B cell (primary cell): ENCODE data around the gene ENTPD1. TPM values are rescaled to one million over a fixed set of nuclear protein-coding genes. Genes with fewer than 3 reads are reported as not detected.

Experiments used
- ATAC-seq: fragments of 200-7000 bp; cut with Tn5 transposase; one replicate; pipeline ENCODE4 v1.10.0; 2021; ENCODE audit warnings: low read depth, mild to moderate bottlenecking, moderate number of reproducible peaks, moderate library complexity
- CTCF ChIA-PET: fragments of 350-600 bp; sonication (Branson Sonifier 250); formaldehyde crosslinking; loops from one replicate; lab custom pipeline; 2021; ENCODE audit warnings: antibody characterized with exemption, inconsistent platforms; lab: Charles Lee
- POLR2A ChIA-PET: fragments of 350-600 bp; sonication (Branson Sonifier 250); formaldehyde crosslinking; loops from one replicate; lab custom pipeline; 2021; ENCODE audit warnings: antibody characterized with exemption; lab: Charles Lee
- DNase-seq: peaks from one replicate; pipeline ENCODE4 v3.0.0; 2013
- H2AFZ ChIP-seq: 2 replicates; pipeline ENCODE4 v1.6.1; 2012; ENCODE audit warnings: mild to moderate bottlenecking, low read depth, low read length; ENCODE audit not compliant: insufficient read depth, poor library complexity, severe bottlenecking
- H3K27ac ChIP-seq, 2 donors: 1 replicate in 1 of 2; 2 replicates in 1 of 2; pipeline ENCODE4 v1.5.1; 2012 to 2013; ENCODE audit warnings: low read length in 2 of 2, mild to moderate bottlenecking in 2 of 2, moderate library complexity in 1 of 2
- H3K27me3 ChIP-seq, 4 experiments: fragments of 200-600 bp in 1 of 4; sonication (generic) in 1 of 4; replicated peaks in 1 of 4; 1 replicate in 2 of 4; 2 replicates in 2 of 4; pipeline versions ENCODE4 v1.6.1 to v1.7.0; 2013 to 2016; ENCODE audit warnings: low read length in 3 of 4, mild to moderate bottlenecking in 2 of 4, mixed read lengths in 1 of 4, moderate library complexity in 1 of 4; ENCODE audit not compliant: insufficient read depth in 4 of 4, control insufficient read depth in 3 of 4; ENCODE audit errors: control extremely low read depth in 1 of 4
- H3K36me3 ChIP-seq, 2 experiments: replicated peaks in 1 of 2; 1 replicate in 1 of 2; 2 replicates in 1 of 2; pipeline versions ENCODE4 v1.6.1 to v1.7.1; 2013; ENCODE audit warnings: low read length in 1 of 2; ENCODE audit not compliant: insufficient read depth in 2 of 2, control insufficient read depth in 1 of 2; ENCODE audit errors: control extremely low read depth in 1 of 2, extremely low read depth in 1 of 2
- H3K4me1 ChIP-seq, 2 donors: fragments of 200-600 bp in 1 of 2; sonication (generic) in 1 of 2; 1 replicate in 1 of 2; 2 replicates in 1 of 2; pipeline versions ENCODE4 v1.5.1 to v1.6.1; 2013 to 2017; ENCODE audit warnings: low read length in 2 of 2; ENCODE audit not compliant: control insufficient read depth in 2 of 2, insufficient read depth in 2 of 2
- H3K4me2 ChIP-seq: replicated peaks from 2 replicates; pipeline ENCODE3; 2012; ENCODE audit warnings: mild to moderate bottlenecking, low read depth, low read length; ENCODE audit not compliant: poor library complexity, severe bottlenecking
- H3K4me3 ChIP-seq, 5 experiments: fragments of 200-600 bp in 1 of 5; sonication (generic) in 1 of 5; 1 replicate in 3 of 5; 2 replicates in 2 of 5; pipeline versions ENCODE4 v1.5.1 to v1.7.0; 2011 to 2016; ENCODE audit warnings: low read length in 4 of 5, mild to moderate bottlenecking in 4 of 5, low read depth in 2 of 5, control low read depth in 1 of 5, moderate library complexity in 1 of 5; ENCODE audit not compliant: insufficient read depth in 1 of 5; ENCODE audit errors: control extremely low read depth in 1 of 5, extremely low read depth in 1 of 5
- H3K79me2 ChIP-seq: fragments of 200-600 bp; sonication (generic); one replicate; pipeline ENCODE4 v1.6.0; 2016; ENCODE audit warnings: low read length; ENCODE audit not compliant: control insufficient read depth, insufficient read depth
- H3K9ac ChIP-seq: fragments of 200-600 bp; sonication (generic); 2 replicates; pipeline ENCODE4 v1.6.1; 2017; ENCODE audit warnings: mild to moderate bottlenecking, low read length, moderate library complexity
- H3K9me3 ChIP-seq, 3 donors: one replicate each; pipeline versions ENCODE4 v1.6.1 to v1.7.1; 2013; ENCODE audit warnings: low read length in 2 of 3; ENCODE audit not compliant: control insufficient read depth in 2 of 3, insufficient read depth in 1 of 3; ENCODE audit errors: control extremely low read depth in 1 of 3
- H4K20me1 ChIP-seq: 2 replicates; pipeline ENCODE4 v1.6.0; 2012; ENCODE audit warnings: mild to moderate bottlenecking, low read length; ENCODE audit not compliant: insufficient read depth, control insufficient read depth, poor library complexity, severe bottlenecking
- H3K27ac Mint-ChIP-seq: one replicate; pipeline ENCODE4 v1.8.0; 2021; ENCODE audit warnings: mixed read lengths
- H3K27me3 Mint-ChIP-seq: one replicate; pipeline ENCODE4 v1.8.0; 2021; ENCODE audit warnings: mixed read lengths
- H3K4me1 Mint-ChIP-seq: one replicate; pipeline ENCODE4 v1.8.0; 2021; ENCODE audit warnings: mixed read lengths
- H3K4me3 Mint-ChIP-seq: one replicate; pipeline ENCODE4 v1.8.0; 2021; ENCODE audit warnings: mixed read lengths
- H3K9me3 Mint-ChIP-seq: one replicate; pipeline ENCODE4 v1.8.0; 2022; ENCODE audit warnings: mixed read lengths; ENCODE audit not compliant: insufficient read depth
- EZH2 ChIP-seq: IDR thresholded peaks from 2 replicates; pipeline ENCODE4 v1.6.1; 2012; ENCODE audit warnings: borderline replicate concordance, low read depth, mild to moderate bottlenecking, moderate library complexity, low read length; ENCODE audit not compliant: insufficient read depth, poor library complexity, severe bottlenecking
- WGBS: methylation state at CpG from one replicate; pipeline ENCODE4 v1.1.5; 2013; ENCODE audit warnings: missing lambda C conversion rate; ENCODE audit not compliant: insufficient coverage; 5-methylcytosine and 5-hydroxymethylcytosine counted together
- intact Hi-C: fragments of 100-400 bp; cut with micrococcal nuclease; formaldehyde crosslinking; loops from one replicate; pipeline ENCODE4 v1.10.0; 2022
- polyA plus RNA-seq: library from polyadenylated mRNA; depleted of rRNA; stranded (reverse); fragments of >200 nt; gene quantifications from 2 replicates; pipeline ENCODE4 v1.2.3, GENCODE V29; 2012
- total RNA-seq, 2 donors: library from RNA; stranded (reverse); fragments of 120-200 nt in 1 of 2; gene quantifications; 1 replicate in 1 of 2; 2 replicates in 1 of 2; pipeline versions ENCODE4 v1.2.3 to v1.2.4, GENCODE V29; 2013 to 2022
- TF ChIP-seq, protein P1 (sequence below): fragments of 200-600 bp; IDR thresholded peaks from one replicate; pipeline ENCODE4 v1.8.0; 2022; ENCODE audit warnings: antibody characterized with exemption, mild to moderate bottlenecking

The ENTPD1 gene
- total and polyA plus RNA-seq, 2 donors (not counting 1 experiment from before 2014, with no cell fraction given), result 25.9 to 96.3 TPM

DNA sequence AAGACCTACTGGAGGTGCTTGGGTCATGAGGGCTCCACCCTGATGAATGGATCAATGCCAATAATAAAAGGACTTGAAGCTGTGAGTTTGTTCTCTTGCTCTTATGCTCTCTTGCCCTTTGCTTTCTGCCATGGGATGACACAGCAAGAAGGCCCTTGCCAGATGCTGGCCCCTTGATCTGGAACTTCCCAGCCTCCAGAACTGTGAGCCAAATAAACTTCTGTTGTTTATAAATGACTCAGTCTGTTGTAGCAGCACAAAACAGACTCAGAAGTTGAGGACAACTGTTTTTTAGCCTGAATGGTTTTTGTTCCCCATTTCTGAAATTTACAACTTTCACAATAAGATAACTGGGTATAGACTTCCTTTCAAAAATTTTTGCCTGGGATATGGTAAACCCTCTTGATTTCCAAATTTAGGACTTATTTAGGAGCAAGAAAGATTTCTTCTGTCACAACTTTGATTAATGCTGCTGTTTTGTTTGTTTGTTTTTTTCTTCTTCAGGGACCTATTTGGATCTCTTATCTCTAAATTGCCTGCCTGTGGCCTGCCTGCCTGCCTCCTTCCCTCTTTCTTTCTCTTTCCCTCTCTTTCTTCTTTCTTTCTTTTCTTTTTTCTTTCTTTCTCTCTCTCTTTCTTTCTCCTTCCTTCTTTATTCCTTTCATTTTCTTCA lies 12.1 kb downstream of the ENTPD1 start:
- Histone ChIP-seq H3K27me3 (no peaks in the 10 kb centered on the region), H3K27ac (peak overlapping the region; percentile 72 to 90), H4K20me1 (no peaks in the 10 kb centered on the region), H3K4me1 (peaks cover 50 to 64% of the 10 kb centered on the region in 2 donors), H3K79me2 (peaks cover 76% of the 10 kb centered on the region), H3K4me2 (peak overlapping the region; percentile 56), H3K9ac (peak overlapping the region; percentile 11), H3K36me3 (peaks cover 4 to 17% of the 10 kb centered on the region in 2 experiments), H3K4me3 (peak overlapping the region in 1 of 5 experiments; percentile 18), H2AFZ (no peak overlapping the region), H3K9me3 (peaks cover 1 to 5% (median 5%) of the 10 kb centered on the region in 3 donors)
- ATAC-seq, result peak; percentile 82
- Mint-ChIP-seq H3K4me1 (peaks cover 71% of the 10 kb centered on the region), H3K4me3 (peak overlapping the region; percentile 66), H3K27me3 (no peaks in the 10 kb centered on the region), H3K9me3 (peaks cover 15% of the 10 kb centered on the region), H3K27ac (peak overlapping the region; percentile 95)
- CTCF ChIA-PET, result interaction anchor here (0.9 to 3.1 kb wide), 6 partner anchors 10 to 97 kb away, joined by 3 to 13 read pairs (median 8); partner anchors contain the start of gene TCTN3
- no peak for TF ChIP-seq EZH2
- TF ChIP-seq, protein P1, sequence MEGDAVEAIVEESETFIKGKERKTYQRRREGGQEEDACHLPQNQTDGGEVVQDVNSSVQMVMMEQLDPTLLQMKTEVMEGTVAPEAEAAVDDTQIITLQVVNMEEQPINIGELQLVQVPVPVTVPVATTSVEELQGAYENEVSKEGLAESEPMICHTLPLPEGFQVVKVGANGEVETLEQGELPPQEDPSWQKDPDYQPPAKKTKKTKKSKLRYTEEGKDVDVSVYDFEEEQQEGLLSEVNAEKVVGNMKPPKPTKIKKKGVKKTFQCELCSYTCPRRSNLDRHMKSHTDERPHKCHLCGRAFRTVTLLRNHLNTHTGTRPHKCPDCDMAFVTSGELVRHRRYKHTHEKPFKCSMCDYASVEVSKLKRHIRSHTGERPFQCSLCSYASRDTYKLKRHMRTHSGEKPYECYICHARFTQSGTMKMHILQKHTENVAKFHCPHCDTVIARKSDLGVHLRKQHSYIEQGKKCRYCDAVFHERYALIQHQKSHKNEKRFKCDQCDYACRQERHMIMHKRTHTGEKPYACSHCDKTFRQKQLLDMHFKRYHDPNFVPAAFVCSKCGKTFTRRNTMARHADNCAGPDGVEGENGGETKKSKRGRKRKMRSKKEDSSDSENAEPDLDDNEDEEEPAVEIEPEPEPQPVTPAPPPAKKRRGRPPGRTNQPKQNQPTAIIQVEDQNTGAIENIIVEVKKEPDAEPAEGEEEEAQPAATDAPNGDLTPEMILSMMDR, result no peak
- DNase-seq, result peak; percentile 73
- POLR2A ChIA-PET, result interaction anchor here (0.7 to 1.9 kb wide), 3 partner anchors 11 to 25 kb away, joined by 3 to 12 read pairs (median 3); no protein-coding TSS in a partner anchor
- intact Hi-C loops, result loop anchor here (1.0 to 2.0 kb wide), 2 partner anchors 10 to 15 kb away; no protein-coding TSS in a partner anchor

DNA sequence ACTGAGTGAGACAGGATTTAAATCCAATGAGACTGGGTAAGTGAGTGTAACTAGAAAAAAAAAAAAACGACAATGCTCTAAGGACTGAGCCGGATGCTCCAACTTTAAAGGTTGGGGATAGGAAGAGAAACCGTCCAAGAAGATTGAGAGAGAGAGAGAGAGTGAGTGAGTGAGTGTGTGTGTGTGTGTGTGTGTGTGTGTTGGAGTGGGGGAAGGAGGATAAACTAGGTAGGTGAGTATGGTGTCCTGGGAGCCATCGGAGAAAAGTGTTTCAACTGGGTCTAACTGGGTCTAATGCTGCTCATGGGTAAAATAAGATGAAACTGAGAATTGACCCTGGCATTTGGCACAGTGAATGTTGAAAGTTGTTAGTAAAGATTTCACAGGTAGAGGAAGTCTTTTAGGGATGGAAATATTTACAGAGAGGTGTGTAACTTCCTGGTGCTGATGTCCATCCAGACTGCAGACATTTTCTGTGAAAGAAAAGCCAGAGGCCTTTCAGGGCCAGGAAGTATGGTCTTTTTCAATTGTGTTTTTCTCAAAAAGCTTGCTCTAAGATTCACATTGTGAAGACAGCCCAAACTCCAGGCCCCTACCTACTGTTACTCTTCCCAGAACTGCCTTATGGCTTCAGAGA lies 14.2 kb downstream of the ENTPD1 start:
- H3K36me3 ChIP-seq, result peaks cover 1 to 12% of the 10 kb centered on the region in 2 experiments
- no peak overlapping the region for H3K4me2 ChIP-seq
- Mint-ChIP-seq H3K4me3 (no peak overlapping the region), H3K27ac (peak overlapping the region; percentile 95), H3K4me1 (peaks cover 77% of the 10 kb centered on the region), H3K27me3 (no peaks in the 10 kb centered on the region), H3K9me3 (peaks cover 11% of the 10 kb centered on the region)
- CTCF ChIA-PET, result no interaction called here
- intact Hi-C loops, result no loop called here
- peaks cover 63% of the 10 kb centered on the region for H3K79me2 ChIP-seq
- no peak for DNase-seq
- no peak overlapping the region for H3K4me3 ChIP-seq
- POLR2A ChIA-PET, result no interaction called here
- ATAC-seq, result no peak
- H4K20me1 ChIP-seq, result no peaks in the 10 kb centered on the region
- H3K27me3 ChIP-seq, result no peaks in the 10 kb centered on the region
- peak overlapping the region; percentile 43 to 90 for H3K27ac ChIP-seq
- H2AFZ ChIP-seq, result peak overlapping the region; percentile 40
- WGBS, result 94% methylated on average over 4 of the region's 4 CpGs
- no peak overlapping the region for H3K9ac ChIP-seq
- H3K4me1 ChIP-seq, result peaks cover 49 to 51% of the 10 kb centered on the region in 2 donors
- no peak for TF ChIP-seq EZH2
- TF ChIP-seq, protein P1, result no peak
- H3K9me3 ChIP-seq, result peaks cover 0 to 7% (median 0%) of the 10 kb centered on the region in 3 donors
